CD4-positive, alpha-beta T cell treated with Interleukin-17A for 4 hours (primary cell): ENCODE results near the gene HOXB8.

Source experiments
- DNase-seq: peaks from one replicate; pipeline ENCODE4 v3.0.0-alpha.2; 2020; ENCODE audit warnings: mixed read lengths

Gene HOXB8

GRCh38 chr17:48637323-48638260 lies 22.5 kb upstream of the HOXB8 start:
- DNase-seq, result no peak

GRCh38 chr17:48636177-48637018 lies 21.3 kb upstream of the HOXB8 start:
- peak; percentile 76 for DNase-seq

- DNase-seq, result no peak
Observed at GRCh38 chr17:48634493-48635208, 19.6 kb upstream of the HOXB8 start.

- no peak for DNase-seq
Observed at GRCh38 chr17:48633266-48633677, 18.2 kb upstream of the HOXB8 start.

GRCh38 chr17:48632579-48633265 lies 17.6 kb upstream of the HOXB8 start:
- no peak for DNase-seq

- DNase-seq, result no peak
Observed at GRCh38 chr17:48631693-48632578, 16.8 kb upstream of the HOXB8 start.

- DNase-seq, result no peak
Observed at GRCh38 chr17:48630925-48631692, 16.0 kb upstream of the HOXB8 start.

GRCh38 chr17:48630009-48630924 lies 15.2 kb upstream of the HOXB8 start:
- no peak for DNase-seq

- no peak for DNase-seq
Observed at GRCh38 chr17:48629411-48629759, 14.3 kb upstream of the HOXB8 start.

- no peak for DNase-seq
Observed at GRCh38 chr17:48628649-48629410, 13.7 kb upstream of the HOXB8 start.

GRCh38 chr17:48627623-48628521 lies 12.8 kb upstream of the HOXB8 start:
- DNase-seq, result no peak

GRCh38 chr17:48627118-48627597 lies 12.1 kb upstream of the HOXB8 start:
- no peak for DNase-seq

- peak; percentile 49 for DNase-seq
Observed at GRCh38 chr17:48626245-48627117, 11.4 kb upstream of the HOXB8 start, which contains the start of gene HOXB9. HOXB9 (minus strand) TSS chr17:48626358; CDS start chr17:48626269, 89 bp downstream.

GRCh38 chr17:48625495-48626244 lies 10.6 kb upstream of the HOXB8 start:
- peak; percentile 45 for DNase-seq
